Measurements from ENCODE around the gene LTBP1.

DNA sequence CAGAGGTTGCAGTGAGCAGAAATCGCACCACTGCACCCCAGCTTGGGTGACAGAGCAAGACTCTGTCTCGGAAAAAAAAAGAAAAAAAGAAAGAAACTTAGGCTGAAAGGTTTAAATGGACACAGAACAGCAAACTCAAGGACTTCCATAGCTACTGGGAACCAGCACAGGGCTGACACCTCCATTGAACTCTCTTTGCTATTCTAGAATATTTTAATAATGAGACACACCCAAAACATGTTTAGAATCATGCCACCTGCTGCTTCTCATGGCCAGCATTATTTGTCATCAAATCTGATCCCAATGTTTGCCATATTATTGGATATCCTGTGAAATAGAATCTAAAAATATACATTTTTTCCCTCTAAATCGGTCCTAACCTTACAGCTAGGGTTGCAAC is 42.7 kb upstream of the LTBP1 start:
- no peak for TF ChIP-seq EZH2phosphoT487 (IDR thresholded peaks at IDR 0.05; ENCODE audit: insufficient read depth, low read depth)
- no peak for TF ChIP-seq EZH2 (IDR thresholded peaks at IDR 0.05; ENCODE audit: insufficient read depth, poor library complexity, severe bottlenecking)
